ENCODE data around the gene CBX2. TPM values are rescaled to one million over a fixed set of nuclear protein-coding genes. Genes with fewer than 3 reads are reported as not detected.

The CBX2 gene
- total RNA-seq, 2 donors from 2014 or later = 0.95 to 2.1 TPM

DNA sequence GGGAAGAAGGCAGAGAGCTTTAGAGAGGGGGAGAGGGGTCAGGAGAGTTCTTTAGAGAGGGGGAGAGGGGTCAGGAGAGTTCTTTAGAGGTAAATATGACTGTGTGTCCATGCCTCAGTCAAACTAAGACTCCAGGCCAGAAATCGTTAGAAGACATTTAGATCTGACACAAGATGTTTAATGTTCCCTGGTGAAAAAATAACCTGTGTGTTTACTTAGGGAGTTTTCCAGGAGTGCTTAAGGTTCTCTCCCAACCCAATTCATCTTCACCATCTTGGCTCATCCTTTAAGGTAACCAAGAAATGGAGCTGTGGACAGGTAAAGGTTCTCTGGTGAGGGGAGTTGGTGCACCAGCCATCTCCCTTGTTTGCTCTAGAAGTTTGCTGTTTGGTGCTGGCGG is 51.5 kb downstream of the CBX2 start:
- peak overlapping the region in 1 of 2 donors; percentile 41 for H3K27ac Mint-ChIP-seq
- H3K9me3 Mint-ChIP-seq = no peaks in the 10 kb centered on the region
- peaks cover 4 to 7% of the 10 kb centered on the region in 2 donors for H3K27me3 Mint-ChIP-seq
- peaks cover 22 to 23% of the 10 kb centered on the region in 2 donors for H3K4me1 Mint-ChIP-seq (ENCODE audit: low read depth in 2 of 2)
- peaks cover 9% of the 10 kb centered on the region for H3K36me3 Mint-ChIP-seq
- ATAC-seq = no peak
- no peak for DNase-seq (ENCODE audit: low spot score)
- H3K4me3 Mint-ChIP-seq = no peak overlapping the region

DNA sequence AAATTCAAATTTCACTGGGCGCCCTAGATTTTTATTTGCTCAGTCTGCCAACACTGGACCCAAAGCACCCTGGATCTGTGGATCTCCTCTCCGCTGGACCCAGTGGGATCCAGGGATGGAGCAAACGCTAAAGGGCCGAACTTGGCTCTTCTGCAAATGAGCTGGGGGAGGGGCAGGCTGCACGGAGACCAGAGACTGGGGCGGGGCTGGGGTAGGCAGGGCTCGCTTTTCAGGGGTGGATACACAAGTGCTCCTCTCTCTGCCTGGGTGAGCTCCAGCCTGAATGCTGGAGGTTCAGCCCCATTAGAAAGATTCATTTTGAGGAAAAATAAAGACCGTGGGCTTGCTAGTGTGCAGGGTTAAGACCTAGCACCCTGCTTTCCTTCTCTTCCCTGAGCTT is 52.4 kb downstream of the CBX2 start:
- ATAC-seq = no peak
- Mint-ChIP-seq H3K4me3 (no peak overlapping the region), H3K4me1 (ENCODE audit: low read depth in 2 of 2) (peaks cover 24 to 28% of the 10 kb centered on the region in 2 donors), H3K27me3 (peaks cover 0 to 5% of the 10 kb centered on the region in 2 donors), H3K27ac (no peak overlapping the region), H3K36me3 (peaks cover 11% of the 10 kb centered on the region), H3K9me3 (no peaks in the 10 kb centered on the region)
- DNase-seq (ENCODE audit: low spot score) = no peak

DNA sequence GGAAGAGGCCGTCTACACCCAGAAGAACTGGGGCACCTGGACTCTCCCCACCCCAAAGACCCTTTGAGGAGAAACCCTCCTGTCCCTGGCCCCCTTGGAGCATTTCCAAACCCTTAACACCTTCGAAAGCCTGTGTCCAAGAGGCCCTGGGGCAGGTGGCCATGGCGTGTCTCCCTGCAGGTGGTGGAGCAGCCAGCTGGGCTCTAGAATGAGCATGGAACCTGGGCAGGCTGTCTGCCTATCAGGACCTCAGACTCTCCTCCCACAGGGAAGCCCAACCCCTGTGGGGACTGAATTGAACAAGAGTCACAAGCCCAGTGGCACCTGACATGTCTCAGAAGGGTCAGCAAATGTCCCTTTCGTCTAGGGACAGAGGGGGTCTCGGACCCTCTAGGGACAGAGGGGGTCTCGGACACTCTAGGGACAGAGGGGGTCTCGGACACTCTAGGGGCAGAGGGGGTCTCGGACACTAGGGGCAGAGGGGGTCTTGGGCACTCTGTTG is 52.9 kb downstream of the CBX2 start:
- no peak for ATAC-seq

DNA sequence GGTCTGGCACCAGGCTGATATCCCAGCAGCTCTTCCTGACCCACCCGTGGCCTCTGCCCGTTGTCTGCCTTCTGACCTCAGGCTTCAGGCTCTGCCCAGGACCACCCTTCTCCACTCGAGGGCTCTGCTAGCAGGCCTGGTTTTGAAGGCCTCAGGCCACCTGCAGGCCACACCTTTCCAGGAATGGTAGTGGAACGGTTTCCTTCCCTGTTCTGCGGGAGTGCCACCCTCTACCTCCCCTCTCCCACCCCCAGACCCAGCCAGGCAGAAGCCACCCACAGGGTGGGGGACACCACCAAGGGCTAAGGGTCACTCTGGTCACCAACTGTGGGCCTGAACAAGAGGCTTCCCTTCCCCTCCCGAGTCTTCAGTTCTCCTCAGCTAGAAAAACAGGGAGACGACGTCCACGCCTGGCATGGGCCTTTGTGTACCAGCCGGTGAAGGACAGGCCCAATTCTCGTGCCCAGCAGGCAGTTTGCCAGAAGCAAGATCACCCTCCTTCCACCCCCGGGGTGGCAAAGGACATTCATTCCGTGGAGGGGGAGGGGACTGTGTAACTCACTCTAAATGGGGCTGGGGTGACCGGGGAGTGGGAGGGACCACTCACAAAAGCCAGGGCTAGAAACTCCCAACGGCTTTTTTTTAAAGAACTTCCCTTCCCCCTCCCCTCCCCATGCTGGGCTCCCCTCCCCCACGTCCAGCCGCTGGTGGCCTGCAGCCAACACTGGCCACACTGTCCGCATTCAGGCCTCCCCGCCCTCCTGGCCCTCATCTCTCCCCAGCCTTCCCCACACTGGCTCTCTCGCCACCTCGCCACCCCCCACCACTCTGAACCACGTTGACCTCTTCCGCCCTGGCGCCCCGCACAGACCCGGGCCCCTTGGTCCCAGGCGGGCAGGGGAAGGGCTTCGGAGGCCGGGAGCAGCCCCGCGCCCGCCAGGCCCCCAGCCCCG is 53.6 kb downstream of the CBX2 start:
- peaks cover 11% of the 10 kb centered on the region for H3K36me3 Mint-ChIP-seq
- H3K4me3 Mint-ChIP-seq = no peak overlapping the region
- DNase-seq (ENCODE audit: low spot score) = no peak
- H3K9me3 Mint-ChIP-seq = no peaks in the 10 kb centered on the region
- ATAC-seq = peak in 1 of 2 donors; percentile 4
- peaks cover 0 to 3% of the 10 kb centered on the region in 2 donors for H3K27me3 Mint-ChIP-seq
- no peak overlapping the region for H3K27ac Mint-ChIP-seq
- H3K4me1 Mint-ChIP-seq (ENCODE audit: low read depth in 2 of 2) = peaks cover 14 to 18% of the 10 kb centered on the region in 2 donors

More for the DNA sequence above, 52.9 kb downstream of the CBX2 start:
- H3K27me3 Mint-ChIP-seq = peaks cover 0 to 5% of the 10 kb centered on the region in 2 donors
- H3K4me1 Mint-ChIP-seq (ENCODE audit: low read depth in 2 of 2) = peaks cover 21 to 25% of the 10 kb centered on the region in 2 donors
- H3K9me3 Mint-ChIP-seq = no peaks in the 10 kb centered on the region
- DNase-seq (ENCODE audit: low spot score) = no peak
- peaks cover 11% of the 10 kb centered on the region for H3K36me3 Mint-ChIP-seq
- no peak overlapping the region for H3K27ac Mint-ChIP-seq
- H3K4me3 Mint-ChIP-seq = no peak overlapping the region

DNA sequence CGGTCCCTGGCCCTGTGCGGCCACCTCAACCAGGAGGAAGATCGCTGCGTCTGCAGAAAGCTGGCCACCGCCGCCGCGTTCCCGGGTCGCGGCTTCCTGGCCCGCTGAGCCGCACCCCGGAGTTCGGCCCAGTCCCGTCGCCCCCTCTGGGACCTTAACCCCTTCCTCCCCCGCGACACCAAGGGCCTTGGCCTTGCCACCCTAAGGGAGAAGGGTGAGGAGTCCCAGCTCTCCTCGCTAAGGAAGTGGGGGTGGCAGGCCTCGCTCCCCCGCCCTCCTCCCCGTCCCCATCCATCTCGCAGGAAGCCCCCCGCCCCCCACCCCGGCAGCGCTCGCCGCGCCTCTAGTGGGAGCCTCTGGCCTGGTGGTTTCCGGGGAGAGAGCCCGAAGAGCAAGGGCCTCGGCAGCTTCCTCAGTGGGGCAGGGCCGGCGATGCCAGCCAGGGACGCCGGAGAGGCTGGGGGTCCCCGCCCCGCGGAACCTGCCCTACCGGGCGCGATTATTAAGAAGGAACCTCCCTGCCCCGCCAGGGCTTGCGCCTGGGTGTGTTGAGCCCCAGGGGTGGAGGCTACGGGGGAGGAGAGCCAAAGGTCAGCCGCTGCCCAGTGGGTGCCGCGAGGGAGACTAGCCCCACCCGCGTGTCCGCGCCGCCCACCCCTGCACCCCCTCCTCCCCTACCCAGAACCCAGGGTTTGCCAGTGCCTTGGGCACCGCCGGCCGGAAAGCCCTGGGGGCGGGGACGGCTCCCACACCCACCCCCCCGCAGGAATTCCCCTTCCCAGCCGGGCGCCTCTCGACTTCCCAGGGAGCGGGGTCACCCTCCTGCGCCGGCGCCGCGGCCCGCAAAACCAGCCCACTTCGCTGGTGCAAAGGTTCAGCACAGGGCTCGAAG is 54.5 kb downstream of the CBX2 start:
- H3K9me3 Mint-ChIP-seq = no peaks in the 10 kb centered on the region
- ATAC-seq = no peak
- H3K36me3 Mint-ChIP-seq = peaks cover 11% of the 10 kb centered on the region
- H3K27ac Mint-ChIP-seq = no peak overlapping the region
- DNase-seq (ENCODE audit: low spot score) = no peak
- H3K4me1 Mint-ChIP-seq (ENCODE audit: low read depth in 2 of 2) = peaks cover 11 to 18% of the 10 kb centered on the region in 2 donors
- H3K4me3 Mint-ChIP-seq = peak overlapping the region; percentile 53
- no peaks in the 10 kb centered on the region for H3K27me3 Mint-ChIP-seq

DNA sequence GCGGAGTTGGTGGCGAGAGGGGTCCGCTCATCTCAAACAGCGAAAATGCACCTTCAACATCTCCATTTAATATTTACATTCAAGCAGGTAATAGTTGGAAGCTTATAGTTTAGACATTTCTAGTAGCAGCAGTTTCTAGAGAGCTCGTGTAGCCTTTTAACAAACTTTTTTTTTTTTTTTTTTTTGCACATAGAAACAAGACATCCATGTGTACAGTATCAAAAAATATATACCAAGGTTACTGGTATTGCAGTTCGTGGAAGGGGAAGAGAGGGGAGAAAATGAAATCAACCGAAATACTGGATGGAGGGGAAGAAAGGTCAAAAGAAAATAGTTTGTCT is 55.1 kb downstream of the CBX2 start:
- peak overlapping the region; percentile 53 for H3K4me3 Mint-ChIP-seq
- ATAC-seq (no peak), DNase-seq (ENCODE audit: low spot score) (no peak)
- no peak overlapping the region for H3K27ac Mint-ChIP-seq
- H3K4me1 Mint-ChIP-seq (ENCODE audit: low read depth in 2 of 2) = peaks cover 16 to 22% of the 10 kb centered on the region in 2 donors
- peaks cover 11% of the 10 kb centered on the region for H3K36me3 Mint-ChIP-seq
- no peaks in the 10 kb centered on the region for H3K27me3 Mint-ChIP-seq
- no peaks in the 10 kb centered on the region for H3K9me3 Mint-ChIP-seq

DNA sequence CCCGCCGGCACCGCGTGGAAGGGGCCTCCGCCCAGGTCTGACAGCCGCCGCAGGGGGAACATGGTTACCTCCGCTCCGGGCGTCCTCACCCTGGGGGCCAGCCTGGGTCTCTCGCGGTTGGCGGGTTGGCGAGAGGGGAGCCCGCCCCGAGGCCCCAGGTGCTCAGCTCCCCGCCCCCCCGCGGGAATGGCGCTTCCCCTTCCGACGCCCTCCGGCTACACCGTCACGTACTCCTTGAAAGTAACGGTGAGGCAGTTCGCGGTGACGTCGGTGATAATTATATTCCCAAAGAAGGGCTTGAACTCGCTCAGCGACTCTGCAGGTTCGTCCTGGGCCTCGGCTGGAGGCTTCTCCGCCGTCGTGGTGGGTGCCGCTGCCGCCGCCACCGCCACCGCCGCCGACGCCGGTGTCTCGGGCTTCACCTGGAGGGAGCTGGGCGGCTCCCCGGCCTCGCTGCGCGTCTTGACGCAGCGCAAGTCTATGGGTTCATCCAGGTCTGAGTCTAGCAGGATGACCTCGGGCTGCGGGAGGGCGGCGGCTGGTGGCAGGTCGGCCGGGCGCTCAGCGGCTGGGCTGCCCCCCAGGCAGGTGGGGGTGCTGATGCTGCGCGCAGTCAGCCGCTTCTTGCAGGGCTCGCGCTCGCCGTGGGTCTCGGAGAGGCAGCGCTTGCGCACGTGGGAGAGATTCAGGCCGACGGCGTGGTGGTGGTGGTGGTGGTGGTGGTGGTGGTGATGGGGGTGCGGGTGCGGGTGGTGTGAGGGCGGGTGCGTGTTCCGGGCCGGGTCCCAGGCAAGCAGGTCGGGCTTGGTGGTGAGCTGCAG is 56.0 kb downstream of the CBX2 start:
- Mint-ChIP-seq H3K4me1 (ENCODE audit: low read depth in 2 of 2) (peaks cover 20 to 25% of the 10 kb centered on the region in 2 donors), H3K36me3 (peaks cover 11% of the 10 kb centered on the region), H3K4me3 (no peak overlapping the region), H3K9me3 (no peaks in the 10 kb centered on the region), H3K27me3 (no peaks in the 10 kb centered on the region), H3K27ac (no peak overlapping the region)
- ATAC-seq (no peak), DNase-seq (ENCODE audit: low spot score) (no peak)

DNA sequence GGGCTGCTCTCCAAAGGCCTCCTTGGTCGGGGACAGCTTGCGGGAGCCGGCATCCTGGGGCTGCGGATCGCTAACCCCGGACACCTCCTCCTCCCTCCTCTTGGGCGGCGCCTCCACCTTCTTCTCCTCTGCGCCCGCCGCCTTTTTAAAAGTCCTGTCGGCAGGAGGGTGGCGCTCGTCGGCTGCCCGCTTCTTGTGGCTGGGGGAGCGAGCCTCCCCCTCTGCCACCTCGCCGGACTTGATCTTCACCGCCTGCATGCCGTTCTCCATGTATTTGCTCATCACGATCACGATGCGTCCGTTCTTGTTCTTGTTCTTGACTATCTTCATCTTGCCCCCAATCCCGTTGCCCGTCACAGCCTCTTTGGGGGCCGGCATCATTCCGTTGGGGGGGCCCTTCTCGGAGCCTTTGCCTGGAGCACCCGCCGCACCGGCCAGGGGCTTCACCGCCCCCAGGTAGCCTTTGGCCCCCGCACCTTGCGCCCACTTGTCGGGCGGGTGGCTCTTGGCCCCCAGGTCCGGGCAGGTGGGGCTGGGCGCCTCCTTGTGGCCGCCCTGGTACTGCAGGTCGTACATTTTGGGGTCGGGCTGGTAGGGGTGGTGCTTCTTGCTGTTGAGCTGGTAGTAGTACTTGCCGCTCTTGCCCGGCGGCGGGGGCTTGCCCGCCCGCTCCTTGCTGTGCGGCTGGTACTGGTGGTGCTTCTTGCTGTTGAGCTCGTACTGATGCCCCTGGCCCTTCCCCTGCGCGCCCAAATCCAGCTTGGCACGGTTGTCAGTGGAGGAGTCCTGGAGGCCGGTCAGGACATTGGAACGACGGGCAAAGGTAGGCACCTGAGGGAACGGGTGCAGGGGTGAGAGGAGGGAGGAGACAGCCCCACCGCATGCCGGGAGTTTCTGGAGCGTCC is 56.9 kb downstream of the CBX2 start:
- H3K27ac Mint-ChIP-seq = no peak overlapping the region
- H3K27me3 Mint-ChIP-seq = no peaks in the 10 kb centered on the region
- peaks cover 11% of the 10 kb centered on the region for H3K36me3 Mint-ChIP-seq
- no peak for DNase-seq (ENCODE audit: low spot score)
- H3K4me3 Mint-ChIP-seq = no peak overlapping the region
- ATAC-seq = no peak
- peaks cover 20 to 25% of the 10 kb centered on the region in 2 donors for H3K4me1 Mint-ChIP-seq (ENCODE audit: low read depth in 2 of 2)
- H3K9me3 Mint-ChIP-seq = no peaks in the 10 kb centered on the region

DNA sequence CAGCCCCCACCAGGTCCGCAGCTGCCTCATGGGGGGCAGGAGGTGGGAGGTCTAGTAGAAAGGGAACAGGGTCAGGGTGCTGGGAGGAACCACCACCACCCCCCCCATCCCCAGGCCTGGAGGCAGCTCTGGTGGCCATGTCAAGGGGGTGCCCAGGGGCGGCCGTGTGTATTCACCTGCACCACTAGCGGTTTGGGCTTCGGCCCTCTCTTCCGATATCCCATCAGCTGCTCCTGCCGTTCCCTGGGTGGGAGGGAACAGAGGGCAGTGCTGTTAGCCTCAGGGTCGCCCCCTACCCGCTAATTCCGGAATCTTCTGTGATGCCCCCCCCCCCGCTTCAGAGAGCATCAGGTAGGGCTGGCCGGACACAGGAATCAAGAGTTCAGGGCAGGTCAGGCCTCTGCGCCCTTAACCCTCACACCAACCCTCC is 57.5 kb downstream of the CBX2 start:
- Mint-ChIP-seq H3K4me1 (ENCODE audit: low read depth in 2 of 2) (peaks cover 20 to 26% of the 10 kb centered on the region in 2 donors), H3K27ac (no peak overlapping the region), H3K9me3 (no peaks in the 10 kb centered on the region), H3K36me3 (peaks cover 11% of the 10 kb centered on the region), H3K27me3 (peaks cover 0 to under 1% of the 10 kb centered on the region in 2 donors), H3K4me3 (no peak overlapping the region)
- no peak for ATAC-seq
- DNase-seq (ENCODE audit: low spot score) = no peak

DNA sequence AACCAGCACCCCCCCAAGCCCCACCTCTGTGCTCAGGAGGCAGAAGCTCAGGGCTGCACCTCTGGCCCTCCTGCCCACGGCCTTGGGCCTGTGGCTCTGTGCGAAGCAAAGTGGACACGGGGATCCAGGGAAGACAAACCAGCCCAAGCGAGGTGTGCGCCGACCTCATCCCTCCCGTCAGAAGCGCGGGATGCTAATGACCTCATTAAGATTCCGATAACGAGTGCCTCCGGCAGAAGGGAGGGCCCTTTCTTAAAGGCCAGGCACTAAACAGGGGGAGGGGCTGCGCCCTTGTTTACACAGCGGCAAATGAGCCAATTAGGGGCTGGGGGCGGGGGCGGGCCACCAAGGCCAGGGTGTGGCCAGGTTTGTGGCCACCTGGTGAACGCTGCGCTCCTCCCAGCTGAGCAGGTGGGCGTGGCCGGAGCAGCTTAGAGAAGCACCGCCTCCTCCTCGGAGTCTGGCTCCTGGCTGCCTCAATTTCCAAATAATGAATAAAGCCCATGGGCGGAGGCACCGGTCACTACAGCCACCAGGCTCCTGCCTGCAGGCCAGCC is 58.1 kb downstream of the CBX2 start:
- no peak overlapping the region for H3K27ac Mint-ChIP-seq

DNA sequence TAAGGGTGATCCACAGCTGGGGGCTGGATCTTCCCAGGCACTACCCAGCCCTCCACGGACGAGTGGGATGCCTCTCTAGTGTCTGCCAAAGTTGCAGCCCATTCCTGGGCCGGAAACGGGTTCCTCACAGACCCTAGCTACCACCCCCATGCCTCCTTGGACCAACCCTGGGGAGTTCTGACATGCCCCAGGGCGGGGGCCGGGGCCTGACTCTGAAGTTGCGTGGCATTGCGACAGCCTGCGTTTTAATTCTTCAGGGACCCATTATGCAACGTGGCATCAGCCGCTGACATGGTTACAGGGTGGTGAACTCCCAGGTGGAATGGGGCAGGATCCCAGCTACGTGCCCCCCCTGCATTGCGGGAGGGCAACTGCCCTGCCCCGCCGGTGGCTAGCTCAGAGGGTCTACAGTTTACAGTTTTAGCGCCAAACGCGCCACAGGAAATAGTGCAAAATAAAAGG is 58.6 kb downstream of the CBX2 start:
- Mint-ChIP-seq H3K27ac (peak overlapping the region in 1 of 2 donors; percentile 90), H3K9me3 (no peaks in the 10 kb centered on the region), H3K36me3 (peaks cover 11% of the 10 kb centered on the region), H3K4me1 (ENCODE audit: low read depth in 2 of 2) (peaks cover 20 to 29% of the 10 kb centered on the region in 2 donors), H3K4me3 (peak overlapping the region; percentile 93), H3K27me3 (peaks cover 0 to 3% of the 10 kb centered on the region in 2 donors)
- no peak for DNase-seq (ENCODE audit: low spot score)
- no peak for ATAC-seq

More for the DNA sequence above, 58.1 kb downstream of the CBX2 start:
- ATAC-seq (no peak), DNase-seq (ENCODE audit: low spot score) (no peak)
- H3K4me3 Mint-ChIP-seq = no peak overlapping the region
- peaks cover 0 to 3% of the 10 kb centered on the region in 2 donors for H3K27me3 Mint-ChIP-seq
- H3K9me3 Mint-ChIP-seq = no peaks in the 10 kb centered on the region
- peaks cover 20 to 29% of the 10 kb centered on the region in 2 donors for H3K4me1 Mint-ChIP-seq (ENCODE audit: low read depth in 2 of 2)
- peaks cover 11% of the 10 kb centered on the region for H3K36me3 Mint-ChIP-seq
